Measurements from ENCODE around the gene DOCK3.

The DOCK3 gene

GRCh38 chr3:51353131-51353530 lies 678.4 kb downstream of the DOCK3 start:
- in situ Hi-C loops (cut with MboI; ENCODE audit: low sequenced_read_pairs), result loop anchor here (25.0 kb wide), 1 partner anchor 741 kb away; the partner anchor contains the start of genes CISH and MAPKAPK3

GRCh38 chr3:51353691-51354090 lies 679.0 kb downstream of the DOCK3 start:
- in situ Hi-C loops (cut with MboI; ENCODE audit: low sequenced_read_pairs), result loop anchor here (25.0 kb wide), 1 partner anchor 741 kb away; the partner anchor contains the start of genes CISH and MAPKAPK3

GRCh38 chr3:51354172-51354571 lies 679.4 kb downstream of the DOCK3 start:
- in situ Hi-C loops (cut with MboI; ENCODE audit: low sequenced_read_pairs), result loop anchor here (25.0 kb wide), 1 partner anchor 742 kb away; the partner anchor contains the start of genes CISH and MAPKAPK3

- in situ Hi-C loops (cut with MboI; ENCODE audit: low sequenced_read_pairs), result loop anchor here (25.0 kb wide), 1 partner anchor 743 kb away; the partner anchor contains the start of genes CISH and MAPKAPK3
These were observed 680.2 kb downstream of the DOCK3 start for GRCh38 chr3:51354731-51355615.

GRCh38 chr3:51355891-51356578 lies 681.3 kb downstream of the DOCK3 start:
- in situ Hi-C loops (cut with MboI; ENCODE audit: low sequenced_read_pairs), result loop anchor here (25.0 kb wide), 1 partner anchor 744 kb away; the partner anchor contains the start of genes CISH and MAPKAPK3

GRCh38 chr3:51357856-51358255 lies 683.1 kb downstream of the DOCK3 start:
- in situ Hi-C loops (cut with MboI; ENCODE audit: low sequenced_read_pairs), result loop anchor here (25.0 kb wide), 1 partner anchor 746 kb away; the partner anchor contains the start of genes CISH and MAPKAPK3

- in situ Hi-C loops (cut with MboI; ENCODE audit: low sequenced_read_pairs), result loop anchor here (25.0 kb wide), 1 partner anchor 747 kb away; the partner anchor contains the start of genes CISH and MAPKAPK3
These were observed 684.3 kb downstream of the DOCK3 start for GRCh38 chr3:51358981-51359380.

- in situ Hi-C loops (cut with MboI; ENCODE audit: low sequenced_read_pairs), result loop anchor here (25.0 kb wide), 1 partner anchor 749 kb away; the partner anchor contains the start of genes CISH and MAPKAPK3
These were observed 686.1 kb downstream of the DOCK3 start for GRCh38 chr3:51360806-51361205.

GRCh38 chr3:51361746-51362145 lies 687.0 kb downstream of the DOCK3 start:
- in situ Hi-C loops (cut with MboI; ENCODE audit: low sequenced_read_pairs), result loop anchor here (25.0 kb wide), 1 partner anchor 749 kb away; the partner anchor contains the start of genes CISH and MAPKAPK3

- in situ Hi-C loops (cut with MboI; ENCODE audit: low sequenced_read_pairs), result loop anchor here (25.0 kb wide), 1 partner anchor 750 kb away; the partner anchor contains the start of genes CISH and MAPKAPK3
These were observed 687.7 kb downstream of the DOCK3 start for GRCh38 chr3:51362476-51362875.

GRCh38 chr3:51368276-51368675 lies 693.5 kb downstream of the DOCK3 start:
- in situ Hi-C loops (cut with MboI; ENCODE audit: low sequenced_read_pairs), result loop anchor here (25.0 kb wide), 1 partner anchor 756 kb away; the partner anchor contains the start of genes CISH and MAPKAPK3

GRCh38 chr3:51371943-51372557 lies 697.3 kb downstream of the DOCK3 start:
- in situ Hi-C loops (cut with MboI; ENCODE audit: low sequenced_read_pairs), result loop anchor here (25.0 kb wide), 1 partner anchor 760 kb away; the partner anchor contains the start of genes CISH and MAPKAPK3

GRCh38 chr3:51373658-51374421 lies 699.1 kb downstream of the DOCK3 start:
- in situ Hi-C loops (cut with MboI; ENCODE audit: low sequenced_read_pairs), result loop anchor here (25.0 kb wide), 1 partner anchor 762 kb away; the partner anchor contains the start of genes CISH and MAPKAPK3

- in situ Hi-C loops (cut with MboI; ENCODE audit: low sequenced_read_pairs), result loop anchor here (25.0 kb wide), 1 partner anchor 762 kb away; the partner anchor contains the start of genes CISH and MAPKAPK3
These were observed 699.7 kb downstream of the DOCK3 start for GRCh38 chr3:51374456-51374855.

GRCh38 chr3:51375136-51375535 lies 700.4 kb downstream of the DOCK3 start:
- in situ Hi-C loops (cut with MboI; ENCODE audit: low sequenced_read_pairs), result no loop called here

GRCh38 chr3:51375571-51375970 lies 700.8 kb downstream of the DOCK3 start:
- in situ Hi-C loops (cut with MboI; ENCODE audit: low sequenced_read_pairs), result no loop called here

GRCh38 chr3:51378065-51378464 lies 703.3 kb downstream of the DOCK3 start:
- in situ Hi-C loops (cut with MboI; ENCODE audit: low sequenced_read_pairs), result no loop called here

GRCh38 chr3:51378726-51379125 lies 704.0 kb downstream of the DOCK3 start:
- in situ Hi-C loops (cut with MboI; ENCODE audit: low sequenced_read_pairs), result no loop called here

- in situ Hi-C loops (cut with MboI; ENCODE audit: low sequenced_read_pairs), result no loop called here
These were observed 704.6 kb downstream of the DOCK3 start for GRCh38 chr3:51379301-51379700.

Measured in HL-60/S4 (cell line).